NT2/D1 (cell line): ENCODE data around the gene SAGE1.
"Not testable (repeated sequence)": the region's sequence is repeated elsewhere in the genome, so short reads cannot be mapped to it uniquely, and the experiment has no call there.

Experiments
- DNase-seq: peaks from one replicate; pipeline ENCODE4 v3.0.0-alpha.2; 2011; ENCODE audit warnings: low read depth, low spot score
- H3K27me3 ChIP-seq: 2 replicates; pipeline ENCODE4 v1.6.0; 2011; ENCODE audit warnings: mild to moderate bottlenecking; ENCODE audit not compliant: insufficient read length, insufficient read depth
- H3K36me3 ChIP-seq: 2 replicates; pipeline ENCODE4 v1.6.1; 2011; ENCODE audit warnings: mild to moderate bottlenecking, low read length, mixed read lengths; ENCODE audit not compliant: insufficient read depth, insufficient read length
- H3K4me1 ChIP-seq: 2 replicates; pipeline ENCODE4 v1.5.1; 2011; ENCODE audit not compliant: insufficient read depth, insufficient read length
- H3K4me3 ChIP-seq: 2 replicates; pipeline ENCODE4 v1.5.1; 2011; ENCODE audit warnings: low read depth; ENCODE audit not compliant: insufficient read length
- H3K9ac ChIP-seq: 2 replicates; pipeline ENCODE4 v1.6.0; 2011; ENCODE audit warnings: low read depth; ENCODE audit not compliant: insufficient read length
- H3K9me3 ChIP-seq: 2 replicates; pipeline ENCODE4 v1.5.1; 2011; ENCODE audit warnings: mild to moderate bottlenecking, low read length; ENCODE audit not compliant: insufficient read depth
- SUZ12 ChIP-seq: IDR thresholded peaks from 2 replicates; pipeline ENCODE4 v1.6.1; 2011; ENCODE audit not compliant: insufficient read length, insufficient read depth; ENCODE audit errors: extremely low read depth
- YY1 ChIP-seq: IDR thresholded peaks from 2 replicates; pipeline ENCODE4 v1.6.1; 2011; ENCODE audit not compliant: insufficient read length, insufficient read depth
- ZNF274 ChIP-seq: IDR thresholded peaks from 2 replicates; pipeline ENCODE4 v1.6.1; 2011; ENCODE audit warnings: mild to moderate bottlenecking, low read depth, low read length

Gene SAGE1, protein sequence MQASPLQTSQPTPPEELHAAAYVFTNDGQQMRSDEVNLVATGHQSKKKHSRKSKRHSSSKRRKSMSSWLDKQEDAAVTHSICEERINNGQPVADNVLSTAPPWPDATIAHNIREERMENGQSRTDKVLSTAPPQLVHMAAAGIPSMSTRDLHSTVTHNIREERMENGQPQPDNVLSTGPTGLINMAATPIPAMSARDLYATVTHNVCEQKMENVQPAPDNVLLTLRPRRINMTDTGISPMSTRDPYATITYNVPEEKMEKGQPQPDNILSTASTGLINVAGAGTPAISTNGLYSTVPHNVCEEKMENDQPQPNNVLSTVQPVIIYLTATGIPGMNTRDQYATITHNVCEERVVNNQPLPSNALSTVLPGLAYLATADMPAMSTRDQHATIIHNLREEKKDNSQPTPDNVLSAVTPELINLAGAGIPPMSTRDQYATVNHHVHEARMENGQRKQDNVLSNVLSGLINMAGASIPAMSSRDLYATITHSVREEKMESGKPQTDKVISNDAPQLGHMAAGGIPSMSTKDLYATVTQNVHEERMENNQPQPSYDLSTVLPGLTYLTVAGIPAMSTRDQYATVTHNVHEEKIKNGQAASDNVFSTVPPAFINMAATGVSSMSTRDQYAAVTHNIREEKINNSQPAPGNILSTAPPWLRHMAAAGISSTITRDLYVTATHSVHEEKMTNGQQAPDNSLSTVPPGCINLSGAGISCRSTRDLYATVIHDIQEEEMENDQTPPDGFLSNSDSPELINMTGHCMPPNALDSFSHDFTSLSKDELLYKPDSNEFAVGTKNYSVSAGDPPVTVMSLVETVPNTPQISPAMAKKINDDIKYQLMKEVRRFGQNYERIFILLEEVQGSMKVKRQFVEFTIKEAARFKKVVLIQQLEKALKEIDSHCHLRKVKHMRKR

DNA sequence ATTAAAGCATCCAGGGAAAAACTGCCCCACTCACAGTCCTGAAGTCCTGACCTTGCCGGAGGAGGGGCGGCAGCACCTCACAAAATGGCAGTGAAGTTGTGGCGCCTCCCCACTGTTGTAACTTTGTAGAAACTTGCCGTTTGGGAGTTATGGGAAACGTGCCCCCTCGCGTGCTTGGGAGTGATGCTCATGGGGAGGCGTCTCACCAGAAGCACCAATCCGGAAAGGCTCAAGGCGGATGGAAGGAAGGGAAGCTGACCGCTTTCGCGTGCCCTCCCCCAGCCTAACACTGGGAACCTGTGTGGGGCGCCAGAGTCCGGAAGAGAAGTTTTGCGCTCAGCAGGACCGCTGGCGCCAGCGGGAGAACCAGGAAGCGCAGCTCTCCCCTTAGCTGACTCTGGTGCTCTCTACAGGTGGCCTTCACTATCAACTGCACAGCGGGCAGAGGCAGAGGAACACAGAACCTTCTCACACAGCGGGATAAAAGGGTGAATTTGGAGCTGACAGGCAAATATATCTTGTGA is at the start of gene SAGE1, which contains the start of gene CT45A10:
SAGE1 (plus strand) TSS at position 423 of the 524 bp plus-strand sequence. CDS start 2,527 bp downstream, outside the sequence.
CT45A10 (minus strand) TSS at position 151 of the 524 bp plus-strand sequence. CDS start 8,100 bp downstream, outside the sequence.
- Histone ChIP-seq H3K4me1 (no peaks in the 10 kb centered on the region), H3K4me3 (no peak within 1 kb of the TSS), H3K9ac (no peak within 1 kb of the TSS), H3K9me3 (peaks cover 4% of the 10 kb centered on the region; the same call in 1 of the 2 replicates), H3K27me3 (no peaks in the 10 kb centered on the region), H3K36me3 (no peaks in the 10 kb centered on the region)
- no peak for TF ChIP-seq YY1
- TF ChIP-seq SUZ12, result no peak
- no peak for TF ChIP-seq ZNF274
- no peak for DNase-seq

DNA sequence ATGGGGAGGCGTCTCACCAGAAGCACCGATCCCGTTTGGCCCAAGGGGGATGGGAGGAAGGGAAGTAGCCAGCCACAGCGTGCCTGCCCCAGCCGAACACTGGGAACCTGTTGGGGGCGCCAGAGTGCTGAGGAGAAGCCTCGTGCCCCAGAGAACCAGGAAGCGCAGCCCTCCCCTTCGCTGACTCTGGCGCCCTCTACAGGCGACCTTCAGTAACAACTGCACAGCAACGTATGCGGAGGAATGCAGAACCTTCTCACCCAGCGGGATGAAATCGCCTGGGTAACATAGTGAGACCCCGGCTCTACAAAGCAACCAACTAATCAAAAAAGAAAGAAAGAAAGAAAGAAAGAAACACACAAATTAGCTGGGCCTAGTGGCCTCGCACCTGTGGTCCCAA is 39.1 kb upstream of the SAGE1 start, which contains the start of gene CT45A8:
CT45A8 (minus strand) TSS at position 101 of the 400 bp plus-strand sequence. CDS start 3,755 bp downstream, outside the sequence.
- not testable (repeated sequence) for H3K36me3 ChIP-seq, DNase-seq, H3K27me3 ChIP-seq, H3K9me3 ChIP-seq, H3K4me3 ChIP-seq, H3K4me1 ChIP-seq, H3K9ac ChIP-seq

DNA sequence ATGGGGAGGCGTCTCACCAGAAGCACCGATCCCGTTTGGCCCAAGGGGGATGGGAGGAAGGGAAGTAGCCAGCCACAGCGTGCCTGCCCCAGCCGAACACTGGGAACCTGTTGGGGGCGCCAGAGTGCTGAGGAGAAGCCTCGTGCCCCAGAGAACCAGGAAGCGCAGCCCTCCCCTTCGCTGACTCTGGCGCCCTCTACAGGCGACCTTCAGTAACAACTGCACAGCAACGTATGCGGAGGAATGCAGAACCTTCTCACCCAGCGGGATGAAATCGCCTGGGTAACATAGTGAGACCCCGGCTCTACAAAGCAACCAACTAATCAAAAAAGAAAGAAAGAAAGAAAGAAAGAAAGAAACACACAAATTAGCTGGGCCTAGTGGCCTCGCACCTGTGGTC is 21.8 kb upstream of the SAGE1 start, which contains the start of gene CT45A9:
CT45A9 (minus strand) TSS at position 101 of the 400 bp plus-strand sequence. CDS start 3,751 bp downstream, outside the sequence.
- not testable (repeated sequence) for DNase-seq, H3K4me1 ChIP-seq, H3K9me3 ChIP-seq, H3K9ac ChIP-seq, H3K36me3 ChIP-seq, H3K4me3 ChIP-seq, H3K27me3 ChIP-seq

DNA sequence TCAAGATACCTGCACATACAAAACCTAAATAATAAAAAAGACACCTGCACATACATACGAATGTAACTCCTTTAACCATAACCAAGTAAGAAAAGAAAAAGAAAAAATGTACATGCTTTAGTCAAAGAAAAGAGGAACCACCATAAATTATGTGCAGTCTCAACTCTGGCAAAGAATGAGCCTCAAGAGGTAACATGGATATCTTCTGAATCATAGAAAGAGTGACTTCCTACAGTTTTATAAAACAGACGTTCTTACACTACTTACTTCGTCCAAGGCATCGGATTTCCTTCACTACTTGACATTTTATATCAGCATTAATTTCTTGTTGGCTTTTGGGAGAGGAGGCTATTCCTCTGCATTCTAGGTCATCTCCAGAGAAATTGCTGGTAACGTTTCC is 10.8 kb upstream of the SAGE1 start:
- H3K9me3 ChIP-seq, H3K4me1 ChIP-seq, DNase-seq, H3K9ac ChIP-seq, H3K27me3 ChIP-seq, H3K36me3 ChIP-seq, H3K4me3 ChIP-seq: not testable (repeated sequence)

DNA sequence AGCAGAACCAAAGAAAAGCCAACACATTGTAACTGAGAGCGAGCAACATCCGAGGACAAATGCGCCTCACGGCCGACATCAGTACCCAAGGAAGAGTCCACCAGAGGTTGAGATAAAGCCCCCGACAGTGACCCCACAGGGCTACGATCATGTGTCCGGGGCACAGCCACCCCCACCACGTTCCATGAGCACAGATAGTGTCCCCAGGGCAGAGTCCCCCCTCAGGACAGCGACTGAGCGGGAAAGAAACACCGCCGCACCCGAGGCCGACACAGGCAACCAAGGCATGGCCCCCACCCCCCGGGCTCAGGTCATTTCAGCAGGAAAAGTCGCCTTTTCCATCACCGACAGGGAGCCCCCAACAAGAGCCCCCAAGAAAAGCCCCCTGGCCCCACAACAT is 5.3 kb upstream of the SAGE1 start:
- not testable (repeated sequence) for DNase-seq, H3K9me3 ChIP-seq, H3K9ac ChIP-seq, H3K4me1 ChIP-seq, H3K27me3 ChIP-seq, H3K4me3 ChIP-seq, H3K36me3 ChIP-seq

DNA sequence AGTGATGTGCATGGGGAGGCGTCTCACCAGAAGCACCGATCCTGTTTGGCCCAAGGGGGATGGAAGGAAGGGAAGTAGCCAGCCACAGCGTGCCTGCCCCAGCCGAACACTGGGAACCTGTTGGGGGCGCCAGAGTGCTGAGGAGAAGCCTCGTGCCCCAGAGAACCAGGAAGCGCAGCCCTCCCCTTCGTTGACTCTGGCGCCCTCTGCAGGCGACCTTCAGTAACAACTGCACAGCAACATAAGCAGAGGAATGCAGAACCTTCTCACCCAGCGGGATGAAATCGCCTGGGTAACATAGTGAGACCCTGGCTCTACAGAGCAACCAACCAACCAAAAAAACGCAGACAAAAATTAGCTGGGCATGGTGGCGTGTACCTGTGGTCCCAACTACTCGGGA is 4.5 kb upstream of the SAGE1 start:
- not testable (repeated sequence) for DNase-seq

DNA sequence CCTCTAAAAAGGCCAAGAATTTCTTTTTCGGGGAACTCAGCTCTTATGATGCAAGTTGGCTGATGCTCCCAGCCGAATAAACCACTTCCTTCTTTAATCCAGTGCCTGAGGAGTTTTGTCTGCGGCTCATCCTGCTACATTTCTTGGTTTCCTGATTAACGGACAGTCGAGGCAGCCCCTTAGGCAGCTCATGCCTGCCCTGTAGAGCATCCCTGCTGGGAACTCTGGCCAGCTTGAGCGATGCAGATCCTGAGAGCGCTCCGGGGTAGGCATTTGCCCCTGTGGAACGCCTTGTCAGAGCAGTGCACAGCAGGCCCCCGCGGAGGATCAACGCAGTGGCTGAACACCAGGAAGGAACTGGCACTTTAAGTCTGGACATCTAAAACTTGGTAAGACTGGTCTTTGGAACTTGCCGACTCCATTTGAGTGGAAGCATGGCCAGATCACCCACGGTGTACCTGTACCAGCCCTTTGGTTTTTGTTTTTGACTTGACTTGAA is 3.4 kb upstream of the SAGE1 start:
- no peak overlapping the region for H3K4me3 ChIP-seq
- H3K27me3 ChIP-seq, result no peaks in the 10 kb centered on the region
- peaks cover 4% of the 10 kb centered on the region; the same call in 1 of the 2 replicates for H3K9me3 ChIP-seq
- DNase-seq, result no peak
- no peak overlapping the region for H3K9ac ChIP-seq
- H3K36me3 ChIP-seq, result no peaks in the 10 kb centered on the region
- H3K4me1 ChIP-seq, result no peaks in the 10 kb centered on the region
- no peak for TF ChIP-seq ZNF274
- TF ChIP-seq YY1, result no peak

More for the DNA sequence above, 4.5 kb upstream of the SAGE1 start:
- not testable (repeated sequence) for H3K27me3 ChIP-seq, H3K9ac ChIP-seq, H3K4me3 ChIP-seq, H3K36me3 ChIP-seq, H3K9me3 ChIP-seq, H3K4me1 ChIP-seq
